HCT116 (cell line): ENCODE measurements around the gene CD83.

ENCODE experiments used
- CEBPB ChIP-seq: IDR thresholded peaks from 2 replicates; pipeline ENCODE4 v1.6.1; 2012; ENCODE audit warnings: low read depth
- EZH2 ChIP-seq: fragments of 200-600 bp; sonication (generic); IDR thresholded peaks from 2 replicates; pipeline ENCODE4 v1.6.1; 2017; ENCODE audit warnings: antibody characterized with exemption, mixed run types
- POLR2A ChIP-seq: IDR thresholded peaks from 2 replicates; pipeline ENCODE4 v1.7.0; 2011; ENCODE audit warnings: borderline replicate concordance; ENCODE audit not compliant: insufficient read depth, insufficient read length; ENCODE audit errors: extremely low read depth
- POLR2AphosphoS5 ChIP-seq: IDR thresholded peaks from 2 replicates; pipeline ENCODE4 v1.6.1; 2011; ENCODE audit warnings: mild to moderate bottlenecking, low read depth, low read length, moderate library complexity
- RAD21 ChIP-seq: IDR thresholded peaks from 2 replicates; pipeline ENCODE4 v1.6.1; 2012; ENCODE audit warnings: low read depth, mild to moderate bottlenecking
- SIN3A ChIP-seq: IDR thresholded peaks from 2 replicates; pipeline ENCODE4 v1.6.1; 2012; ENCODE audit warnings: low read depth
- SP1 ChIP-seq: IDR thresholded peaks from 2 replicates; pipeline ENCODE4 v1.6.1; 2012; ENCODE audit warnings: low read depth
- SRF ChIP-seq: IDR thresholded peaks from 2 replicates; pipeline ENCODE4 v1.6.1; 2012; ENCODE audit warnings: low read depth
- YY1 ChIP-seq: IDR thresholded peaks from 2 replicates; pipeline ENCODE4 v1.6.1; 2011; ENCODE audit warnings: low read length, low read depth, moderate library complexity, mild to moderate bottlenecking; ENCODE audit not compliant: insufficient replicate concordance; ENCODE audit errors: extremely low read depth
- TF ChIP-seq, protein P1 (sequence below): IDR thresholded peaks from 2 replicates; pipeline ENCODE4 v1.6.1; 2012
- TF ChIP-seq, protein P2 (sequence below): IDR thresholded peaks from 2 replicates; pipeline ENCODE4 v1.6.1; 2012; ENCODE audit warnings: low read depth
- TF ChIP-seq, protein P3 (sequence below), 3 experiments: fragments of 200-600 bp in 1 of 3; sonication (generic) in 1 of 3; IDR thresholded peaks in 2 of 3; conservative IDR thresholded peaks in 1 of 3; 2 replicates each; pipeline ENCODE4 v1.5.1; 2012 to 2017; ENCODE audit warnings: low read depth in 2 of 3, low read length in 2 of 3, antibody characterized with exemption in 1 of 3, borderline replicate concordance in 1 of 3, control low read depth in 1 of 3, mild to moderate bottlenecking in 1 of 3, mixed read lengths in 1 of 3, mixed run types in 1 of 3, moderate library complexity in 1 of 3; ENCODE audit not compliant: insufficient read depth in 1 of 3

DNA sequence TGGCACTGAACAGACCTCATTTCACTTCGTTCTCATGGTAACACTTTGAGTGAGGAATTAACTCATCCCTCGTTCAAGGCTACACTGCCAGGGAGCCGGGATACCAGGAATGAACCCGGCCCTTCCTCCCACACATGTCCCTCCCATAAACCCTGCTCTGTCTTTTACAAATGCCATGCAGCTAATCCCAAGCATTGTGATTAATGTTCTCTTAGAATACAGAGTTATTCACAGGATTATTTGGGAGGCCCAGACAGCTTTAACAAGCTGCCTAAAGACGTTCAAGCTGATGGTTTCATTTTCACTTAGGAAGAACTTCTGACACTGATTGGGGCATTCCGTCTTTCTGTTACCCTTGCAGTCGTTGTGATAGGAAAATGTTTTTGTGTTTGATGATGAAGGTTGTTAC lies 42.5 kb upstream of the CD83 start:
- TF ChIP-seq POLR2A = no peak
- TF ChIP-seq, protein P1, sequence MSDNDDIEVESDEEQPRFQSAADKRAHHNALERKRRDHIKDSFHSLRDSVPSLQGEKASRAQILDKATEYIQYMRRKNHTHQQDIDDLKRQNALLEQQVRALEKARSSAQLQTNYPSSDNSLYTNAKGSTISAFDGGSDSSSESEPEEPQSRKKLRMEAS = no peak
- TF ChIP-seq POLR2AphosphoS5 = no peak
- TF ChIP-seq EZH2 = no peak
- TF ChIP-seq, protein P2, sequence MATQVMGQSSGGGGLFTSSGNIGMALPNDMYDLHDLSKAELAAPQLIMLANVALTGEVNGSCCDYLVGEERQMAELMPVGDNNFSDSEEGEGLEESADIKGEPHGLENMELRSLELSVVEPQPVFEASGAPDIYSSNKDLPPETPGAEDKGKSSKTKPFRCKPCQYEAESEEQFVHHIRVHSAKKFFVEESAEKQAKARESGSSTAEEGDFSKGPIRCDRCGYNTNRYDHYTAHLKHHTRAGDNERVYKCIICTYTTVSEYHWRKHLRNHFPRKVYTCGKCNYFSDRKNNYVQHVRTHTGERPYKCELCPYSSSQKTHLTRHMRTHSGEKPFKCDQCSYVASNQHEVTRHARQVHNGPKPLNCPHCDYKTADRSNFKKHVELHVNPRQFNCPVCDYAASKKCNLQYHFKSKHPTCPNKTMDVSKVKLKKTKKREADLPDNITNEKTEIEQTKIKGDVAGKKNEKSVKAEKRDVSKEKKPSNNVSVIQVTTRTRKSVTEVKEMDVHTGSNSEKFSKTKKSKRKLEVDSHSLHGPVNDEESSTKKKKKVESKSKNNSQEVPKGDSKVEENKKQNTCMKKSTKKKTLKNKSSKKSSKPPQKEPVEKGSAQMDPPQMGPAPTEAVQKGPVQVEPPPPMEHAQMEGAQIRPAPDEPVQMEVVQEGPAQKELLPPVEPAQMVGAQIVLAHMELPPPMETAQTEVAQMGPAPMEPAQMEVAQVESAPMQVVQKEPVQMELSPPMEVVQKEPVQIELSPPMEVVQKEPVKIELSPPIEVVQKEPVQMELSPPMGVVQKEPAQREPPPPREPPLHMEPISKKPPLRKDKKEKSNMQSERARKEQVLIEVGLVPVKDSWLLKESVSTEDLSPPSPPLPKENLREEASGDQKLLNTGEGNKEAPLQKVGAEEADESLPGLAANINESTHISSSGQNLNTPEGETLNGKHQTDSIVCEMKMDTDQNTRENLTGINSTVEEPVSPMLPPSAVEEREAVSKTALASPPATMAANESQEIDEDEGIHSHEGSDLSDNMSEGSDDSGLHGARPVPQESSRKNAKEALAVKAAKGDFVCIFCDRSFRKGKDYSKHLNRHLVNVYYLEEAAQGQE = no peak
- no peak for TF ChIP-seq SRF
- TF ChIP-seq RAD21 = no peak
- TF ChIP-seq, protein P3, sequence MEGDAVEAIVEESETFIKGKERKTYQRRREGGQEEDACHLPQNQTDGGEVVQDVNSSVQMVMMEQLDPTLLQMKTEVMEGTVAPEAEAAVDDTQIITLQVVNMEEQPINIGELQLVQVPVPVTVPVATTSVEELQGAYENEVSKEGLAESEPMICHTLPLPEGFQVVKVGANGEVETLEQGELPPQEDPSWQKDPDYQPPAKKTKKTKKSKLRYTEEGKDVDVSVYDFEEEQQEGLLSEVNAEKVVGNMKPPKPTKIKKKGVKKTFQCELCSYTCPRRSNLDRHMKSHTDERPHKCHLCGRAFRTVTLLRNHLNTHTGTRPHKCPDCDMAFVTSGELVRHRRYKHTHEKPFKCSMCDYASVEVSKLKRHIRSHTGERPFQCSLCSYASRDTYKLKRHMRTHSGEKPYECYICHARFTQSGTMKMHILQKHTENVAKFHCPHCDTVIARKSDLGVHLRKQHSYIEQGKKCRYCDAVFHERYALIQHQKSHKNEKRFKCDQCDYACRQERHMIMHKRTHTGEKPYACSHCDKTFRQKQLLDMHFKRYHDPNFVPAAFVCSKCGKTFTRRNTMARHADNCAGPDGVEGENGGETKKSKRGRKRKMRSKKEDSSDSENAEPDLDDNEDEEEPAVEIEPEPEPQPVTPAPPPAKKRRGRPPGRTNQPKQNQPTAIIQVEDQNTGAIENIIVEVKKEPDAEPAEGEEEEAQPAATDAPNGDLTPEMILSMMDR (IDR thresholded peaks at IDR 0.05 in 2 of 3, conservative IDR thresholded peaks at IDR 0.05 in 1 of 3; ENCODE audit: borderline replicate concordance in 1 of 3, insufficient read depth in 1 of 3, low read depth in 2 of 3, low read length in 2 of 3) = no peak
- TF ChIP-seq SIN3A = no peak
- no peak for TF ChIP-seq SP1
- no peak for TF ChIP-seq CEBPB
- TF ChIP-seq YY1 = no peak
